Measurements from ENCODE around the gene ELANE.

The ELANE gene

GRCh38 chr19:884420-885211 is 32.5 kb downstream of the ELANE start:
- H3K27ac ChIP-seq, result no peak overlapping the region
- TF ChIP-seq, protein P1, sequence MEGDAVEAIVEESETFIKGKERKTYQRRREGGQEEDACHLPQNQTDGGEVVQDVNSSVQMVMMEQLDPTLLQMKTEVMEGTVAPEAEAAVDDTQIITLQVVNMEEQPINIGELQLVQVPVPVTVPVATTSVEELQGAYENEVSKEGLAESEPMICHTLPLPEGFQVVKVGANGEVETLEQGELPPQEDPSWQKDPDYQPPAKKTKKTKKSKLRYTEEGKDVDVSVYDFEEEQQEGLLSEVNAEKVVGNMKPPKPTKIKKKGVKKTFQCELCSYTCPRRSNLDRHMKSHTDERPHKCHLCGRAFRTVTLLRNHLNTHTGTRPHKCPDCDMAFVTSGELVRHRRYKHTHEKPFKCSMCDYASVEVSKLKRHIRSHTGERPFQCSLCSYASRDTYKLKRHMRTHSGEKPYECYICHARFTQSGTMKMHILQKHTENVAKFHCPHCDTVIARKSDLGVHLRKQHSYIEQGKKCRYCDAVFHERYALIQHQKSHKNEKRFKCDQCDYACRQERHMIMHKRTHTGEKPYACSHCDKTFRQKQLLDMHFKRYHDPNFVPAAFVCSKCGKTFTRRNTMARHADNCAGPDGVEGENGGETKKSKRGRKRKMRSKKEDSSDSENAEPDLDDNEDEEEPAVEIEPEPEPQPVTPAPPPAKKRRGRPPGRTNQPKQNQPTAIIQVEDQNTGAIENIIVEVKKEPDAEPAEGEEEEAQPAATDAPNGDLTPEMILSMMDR (conservative IDR thresholded peaks at IDR 0.05), result no peak

GRCh38 chr19:885536-886224 is 33.6 kb downstream of the ELANE start:
- TF ChIP-seq, protein P1 (conservative IDR thresholded peaks at IDR 0.05), result no peak
- H3K27ac ChIP-seq, result no peak overlapping the region

DNA sequence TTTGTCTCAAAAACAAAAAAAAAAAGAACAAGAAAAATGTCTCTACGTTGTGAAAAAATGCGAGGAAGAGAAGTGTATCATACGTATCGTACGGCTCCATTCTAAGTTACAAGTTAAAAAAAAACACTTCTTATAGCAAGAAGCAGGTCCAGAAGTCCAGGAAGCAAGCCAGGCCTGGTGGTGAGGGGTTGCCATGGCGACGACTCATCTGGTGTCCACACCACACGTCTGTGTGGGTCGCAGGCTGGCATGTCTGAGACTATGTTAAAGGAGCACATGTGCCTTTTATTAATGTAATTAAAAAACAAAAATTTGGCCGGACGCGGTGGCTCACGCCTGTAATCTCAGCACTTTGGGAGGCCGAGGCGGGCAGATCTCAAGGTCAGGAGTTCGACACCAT is 35.0 kb downstream of the ELANE start:
- TF ChIP-seq, protein P1 (conservative IDR thresholded peaks at IDR 0.05), result no peak
- no peak overlapping the region for H3K27ac ChIP-seq

DNA sequence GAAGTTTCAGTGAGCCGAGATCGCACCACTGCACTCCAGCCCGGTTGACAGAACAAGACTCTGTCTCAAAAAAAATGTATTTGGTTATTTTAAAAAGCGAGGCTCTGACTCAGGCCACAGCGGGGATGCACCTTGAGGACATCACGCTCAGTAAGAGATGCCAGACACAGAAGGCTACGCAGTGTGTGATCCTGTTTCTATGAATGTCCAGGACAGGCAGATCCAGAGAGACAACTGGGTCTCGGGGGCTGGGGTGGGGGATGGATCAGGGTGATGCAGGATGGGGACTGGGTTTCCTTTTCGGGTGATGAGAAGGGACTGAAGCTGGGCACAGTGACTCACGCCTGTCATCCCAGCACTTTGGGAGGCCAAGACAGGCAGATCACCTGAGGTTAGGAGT is 35.5 kb downstream of the ELANE start:
- TF ChIP-seq, protein P1 (conservative IDR thresholded peaks at IDR 0.05), result no peak
- H3K27ac ChIP-seq, result no peak overlapping the region

DNA sequence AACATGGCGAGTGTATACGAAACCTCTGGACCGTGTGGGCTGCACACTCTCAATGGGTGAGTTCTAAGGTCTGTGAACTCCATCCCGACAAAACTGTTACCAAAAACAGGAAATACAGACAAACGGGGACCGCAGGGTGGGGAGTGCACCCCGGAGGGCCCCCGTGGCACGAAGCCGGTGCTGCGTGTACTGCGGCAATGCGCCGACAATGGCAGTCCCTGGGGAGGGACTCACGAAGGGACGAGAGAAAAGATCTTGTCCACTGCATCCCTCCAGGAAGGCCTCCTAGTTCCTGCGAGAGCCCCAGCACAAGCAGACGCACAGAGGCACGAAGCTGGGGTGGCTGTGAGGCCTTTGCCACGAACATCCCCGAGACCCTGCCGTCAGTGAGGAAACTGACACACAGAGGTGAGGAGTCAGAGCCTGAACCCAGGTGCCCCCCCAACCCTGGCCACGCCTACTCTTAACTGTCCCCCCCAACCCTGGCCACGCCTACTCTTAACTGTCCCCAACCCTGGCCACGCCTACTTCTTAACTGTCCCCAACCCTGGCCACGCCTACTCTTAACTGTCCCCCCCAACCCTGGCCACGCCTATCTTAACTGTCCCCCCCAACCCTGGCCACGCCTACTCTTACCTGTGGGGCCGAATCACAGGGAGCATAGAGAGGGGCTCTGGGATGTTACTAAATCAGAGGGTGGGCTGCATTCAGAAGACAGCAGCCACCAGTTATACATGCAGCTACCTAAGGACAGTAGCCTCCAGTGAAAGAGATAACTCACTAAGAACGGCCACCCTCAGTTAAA is 36.7 kb downstream of the ELANE start:
- TF ChIP-seq, protein P1 (conservative IDR thresholded peaks at IDR 0.05), result no peak
- no peak overlapping the region for H3K27ac ChIP-seq

GRCh38 chr19:889662-890295 is 37.7 kb downstream of the ELANE start:
- H3K27ac ChIP-seq, result no peak overlapping the region
- TF ChIP-seq, protein P1 (conservative IDR thresholded peaks at IDR 0.05), result no peak

Measured in VCaP (cell line).